ENCODE measurements around the gene PEAR1. TPM values are rescaled to one million over a fixed set of nuclear protein-coding genes. Genes with fewer than 3 reads are reported as not detected.

The PEAR1 gene, protein sequence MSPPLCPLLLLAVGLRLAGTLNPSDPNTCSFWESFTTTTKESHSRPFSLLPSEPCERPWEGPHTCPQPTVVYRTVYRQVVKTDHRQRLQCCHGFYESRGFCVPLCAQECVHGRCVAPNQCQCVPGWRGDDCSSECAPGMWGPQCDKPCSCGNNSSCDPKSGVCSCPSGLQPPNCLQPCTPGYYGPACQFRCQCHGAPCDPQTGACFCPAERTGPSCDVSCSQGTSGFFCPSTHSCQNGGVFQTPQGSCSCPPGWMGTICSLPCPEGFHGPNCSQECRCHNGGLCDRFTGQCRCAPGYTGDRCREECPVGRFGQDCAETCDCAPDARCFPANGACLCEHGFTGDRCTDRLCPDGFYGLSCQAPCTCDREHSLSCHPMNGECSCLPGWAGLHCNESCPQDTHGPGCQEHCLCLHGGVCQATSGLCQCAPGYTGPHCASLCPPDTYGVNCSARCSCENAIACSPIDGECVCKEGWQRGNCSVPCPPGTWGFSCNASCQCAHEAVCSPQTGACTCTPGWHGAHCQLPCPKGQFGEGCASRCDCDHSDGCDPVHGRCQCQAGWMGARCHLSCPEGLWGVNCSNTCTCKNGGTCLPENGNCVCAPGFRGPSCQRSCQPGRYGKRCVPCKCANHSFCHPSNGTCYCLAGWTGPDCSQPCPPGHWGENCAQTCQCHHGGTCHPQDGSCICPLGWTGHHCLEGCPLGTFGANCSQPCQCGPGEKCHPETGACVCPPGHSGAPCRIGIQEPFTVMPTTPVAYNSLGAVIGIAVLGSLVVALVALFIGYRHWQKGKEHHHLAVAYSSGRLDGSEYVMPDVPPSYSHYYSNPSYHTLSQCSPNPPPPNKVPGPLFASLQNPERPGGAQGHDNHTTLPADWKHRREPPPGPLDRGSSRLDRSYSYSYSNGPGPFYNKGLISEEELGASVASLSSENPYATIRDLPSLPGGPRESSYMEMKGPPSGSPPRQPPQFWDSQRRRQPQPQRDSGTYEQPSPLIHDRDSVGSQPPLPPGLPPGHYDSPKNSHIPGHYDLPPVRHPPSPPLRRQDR
- total RNA-seq: 0.61 TPM
- polyA plus RNA-seq: 2.5 TPM
- long read RNA-seq, donor 1: 0 reads
- long read RNA-seq, donor 2, partial matches to known transcripts: 12 of 13 reads
- long read RNA-seq, donor 2, other reads (novel, unspliced or antisense): 0 of 13 reads
- long read RNA-seq, donor 3: 0 reads
- long read RNA-seq, donor 4: 0 reads
- long read RNA-seq, donor 5: 0 reads
- long read RNA-seq, donor 6: 0 reads
- long read RNA-seq, donor 7: 0 reads
- long read RNA-seq, donor 8: 0 reads
- long read RNA-seq, donor 9: 0 reads
- long read RNA-seq, donor 10: 0 reads

DNA sequence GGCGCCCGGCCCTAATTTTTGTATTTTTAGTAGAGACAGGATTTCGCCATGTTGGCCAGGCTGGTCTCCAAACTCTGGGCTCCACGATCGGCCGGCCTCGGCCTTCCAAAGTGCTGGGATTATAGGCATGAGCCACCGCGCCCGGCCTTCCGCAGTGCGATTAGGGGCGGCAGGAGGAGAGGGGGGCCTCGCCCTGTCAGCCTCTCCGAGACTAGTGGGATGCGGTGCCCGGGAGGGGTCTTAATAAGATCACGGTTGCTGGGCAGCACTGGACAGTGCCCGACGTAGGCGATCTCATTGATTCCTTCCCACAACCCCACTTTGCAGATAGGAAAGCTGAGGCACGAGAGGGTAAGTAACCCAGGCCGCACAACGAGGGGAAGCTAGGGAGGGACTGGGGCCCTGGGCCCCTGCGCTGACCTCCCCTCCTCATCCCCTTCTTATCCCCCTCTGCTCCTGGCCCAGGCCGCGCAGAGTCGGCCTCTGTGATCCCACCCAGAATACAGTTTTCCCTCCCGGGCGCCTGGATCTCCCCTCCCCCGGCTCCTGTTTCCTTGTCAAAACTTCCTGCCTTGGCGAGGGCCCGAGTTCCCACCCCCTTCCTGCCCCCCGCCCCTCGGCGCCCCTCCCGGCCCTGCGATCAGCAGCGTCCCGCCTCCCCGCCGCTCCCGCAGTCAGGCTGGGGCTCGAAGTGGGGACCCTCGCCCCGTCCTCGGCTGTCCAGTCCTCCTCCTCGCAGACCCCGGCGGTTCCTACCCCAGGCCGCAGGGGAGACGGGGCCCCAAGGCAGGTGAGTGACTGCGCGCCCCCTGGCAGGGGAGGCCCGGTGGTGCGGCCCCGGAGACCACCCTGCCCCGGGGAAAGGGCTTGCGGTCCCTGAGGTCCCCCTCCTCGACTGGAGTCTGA, at the start of gene PEAR1:
PEAR1 (plus strand) TSS at position 671 of the 906 bp plus-strand sequence. CDS start 10,209 bp downstream, outside the sequence.
- Histone ChIP-seq H3K4me1 (ENCODE audit: control insufficient read depth in 2 of 2, insufficient read depth in 2 of 2, low read length in 2 of 2) (peaks cover 0 to 15% of the 10 kb centered on the region in 2 donors), H3K9me3 (ENCODE audit: control insufficient read depth in 2 of 2, insufficient read depth in 1 of 2, low read length in 1 of 2) (peaks cover 0 to 5% of the 10 kb centered on the region in 2 donors), H3K27ac (ENCODE audit: low read depth in 1 of 2, low read length in 1 of 2) (peak within 1 kb of the TSS in 1 of 2 donors; percentile 34), H3K36me3 (ENCODE audit: control insufficient read depth in 2 of 2, insufficient read depth in 2 of 2, low read length in 1 of 2) (no peaks in the 10 kb centered on the region), H3K27me3 (ENCODE audit: control insufficient read depth in 2 of 2, insufficient read depth in 1 of 2, low read length in 1 of 2) (peaks cover 35 to 92% of the 10 kb centered on the region in 2 donors), H3K4me3 (ENCODE audit: low read length in 2 of 2) (peak within 1 kb of the TSS in 1 of 2 donors; percentile 13)
- DNase-seq (ENCODE audit: low read depth in 6 of 9, low spot score in 9 of 9): no peak
- WGBS: 12% methylated on average over 60 of the region's 60 CpGs

DNA sequence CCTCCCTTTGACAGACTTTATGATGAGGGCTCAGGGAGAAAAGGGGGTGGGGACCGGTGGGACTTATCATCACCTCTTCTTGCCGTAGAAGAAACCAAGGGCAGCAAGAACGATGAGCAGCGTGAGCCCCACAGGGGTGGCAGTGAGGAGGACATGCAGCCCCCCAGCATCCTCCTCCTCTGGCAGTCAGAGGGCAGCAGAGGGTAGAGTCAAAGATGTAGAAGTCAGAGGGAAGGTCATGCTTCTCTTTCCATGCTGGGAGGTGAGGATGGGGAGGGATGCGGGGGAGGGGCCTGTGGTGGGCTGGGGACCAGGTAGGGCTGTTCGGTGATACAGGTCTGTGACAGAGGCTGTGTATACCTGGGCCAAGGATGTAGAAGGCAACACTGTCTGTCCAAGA, 49.4 kb upstream of the PEAR1 start:
- Histone ChIP-seq H3K9me3 (ENCODE audit: control insufficient read depth in 2 of 2, insufficient read depth in 1 of 2, low read length in 1 of 2) (peaks cover 0 to 12% of the 10 kb centered on the region in 2 donors), H3K27ac (ENCODE audit: low read depth in 1 of 2, low read length in 1 of 2) (no peak overlapping the region), H3K4me1 (ENCODE audit: control insufficient read depth in 2 of 2, insufficient read depth in 2 of 2, low read length in 2 of 2) (peaks cover 0 to 21% of the 10 kb centered on the region in 2 donors), H3K27me3 (ENCODE audit: control insufficient read depth in 2 of 2, insufficient read depth in 1 of 2, low read length in 1 of 2) (peaks cover 51 to 100% of the 10 kb centered on the region in 2 donors), H3K36me3 (ENCODE audit: control insufficient read depth in 2 of 2, insufficient read depth in 2 of 2, low read length in 1 of 2) (no peaks in the 10 kb centered on the region), H3K4me3 (ENCODE audit: low read length in 2 of 2) (no peak overlapping the region)
- 41% methylated on average over 6 of the region's 6 CpGs for WGBS
- DNase-seq (ENCODE audit: low read depth in 6 of 9, low spot score in 9 of 9): no peak

DNA sequence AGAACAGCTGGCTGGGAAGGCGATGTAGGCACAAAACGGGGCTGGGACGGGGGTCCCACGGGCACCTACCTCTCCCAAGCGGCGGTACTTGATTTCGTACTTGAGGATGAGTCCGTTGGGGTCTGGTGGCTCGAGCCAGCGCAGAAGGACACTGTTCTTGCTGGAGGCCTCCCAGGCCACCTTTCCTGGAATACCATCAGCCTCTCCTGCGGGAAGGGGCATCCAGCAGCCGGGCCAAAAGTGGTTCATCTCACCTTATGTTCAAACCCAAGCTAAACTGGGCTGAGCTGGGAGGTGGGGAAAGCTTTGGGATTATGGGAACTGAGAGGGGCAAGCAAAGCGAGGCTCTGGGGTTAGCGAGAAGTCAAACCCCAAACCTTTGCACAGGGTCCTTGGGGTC, 48.9 kb upstream of the PEAR1 start:
- WGBS: 28% methylated on average over 14 of the region's 14 CpGs
- no peak for DNase-seq (ENCODE audit: low read depth in 6 of 9, low spot score in 9 of 9)
- Histone ChIP-seq H3K36me3 (ENCODE audit: control insufficient read depth in 2 of 2, insufficient read depth in 2 of 2, low read length in 1 of 2) (no peaks in the 10 kb centered on the region), H3K4me3 (ENCODE audit: low read length in 2 of 2) (no peak overlapping the region), H3K27ac (ENCODE audit: low read depth in 1 of 2, low read length in 1 of 2) (no peak overlapping the region), H3K4me1 (ENCODE audit: control insufficient read depth in 2 of 2, insufficient read depth in 2 of 2, low read length in 2 of 2) (peaks cover 0 to 21% of the 10 kb centered on the region in 2 donors), H3K9me3 (ENCODE audit: control insufficient read depth in 2 of 2, insufficient read depth in 1 of 2, low read length in 1 of 2) (peaks cover 0 to 12% of the 10 kb centered on the region in 2 donors), H3K27me3 (ENCODE audit: control insufficient read depth in 2 of 2, insufficient read depth in 1 of 2, low read length in 1 of 2) (peaks cover 55 to 100% of the 10 kb centered on the region in 2 donors)

DNA sequence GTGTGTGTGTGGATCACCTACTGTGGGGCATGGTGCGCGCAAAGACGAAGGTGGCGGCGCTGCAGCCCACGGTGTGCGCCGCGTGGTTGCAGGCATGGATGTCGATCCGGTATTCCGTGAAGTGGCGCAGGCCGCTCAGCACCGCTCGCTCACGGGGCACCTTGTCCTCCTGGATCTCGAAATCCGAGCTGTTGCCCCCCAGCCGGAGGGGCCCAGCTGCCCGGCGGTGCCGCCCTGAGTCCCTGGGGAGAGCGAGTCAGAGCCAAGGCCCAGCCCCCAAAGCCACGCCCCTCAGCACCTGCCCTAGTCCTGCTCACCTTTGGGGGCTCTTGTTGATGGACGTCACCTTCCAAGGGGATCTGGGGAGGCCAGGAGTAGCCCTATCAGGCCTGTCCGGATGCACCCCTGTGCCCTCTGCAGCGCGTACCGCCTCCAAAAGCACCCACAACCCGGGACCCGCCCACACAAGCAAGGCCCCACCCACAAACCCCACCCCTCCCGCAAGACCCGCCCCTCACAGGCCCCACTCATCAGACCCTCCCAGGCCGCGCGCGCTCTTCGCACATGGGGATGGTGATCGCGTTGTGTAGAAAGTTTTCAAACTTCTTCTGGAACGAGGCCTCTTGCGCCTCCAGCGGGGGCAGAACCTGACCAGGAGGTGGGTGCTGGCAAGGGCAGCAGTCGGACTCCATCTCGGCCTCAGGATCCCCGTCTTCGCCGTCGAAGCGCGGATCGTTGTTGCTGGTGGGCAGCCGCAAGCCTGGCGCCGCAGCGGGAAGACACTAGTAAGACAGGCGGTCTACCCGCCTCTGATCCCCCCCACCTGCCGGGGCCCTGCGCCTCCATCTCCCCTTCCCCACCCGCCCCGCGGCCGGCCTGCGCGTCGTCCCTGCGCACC, 48.2 kb upstream of the PEAR1 start:
- Histone ChIP-seq H3K4me1 (ENCODE audit: control insufficient read depth in 2 of 2, insufficient read depth in 2 of 2, low read length in 2 of 2) (peaks cover 0 to 21% of the 10 kb centered on the region in 2 donors), H3K9me3 (ENCODE audit: control insufficient read depth in 2 of 2, insufficient read depth in 1 of 2, low read length in 1 of 2) (peaks cover 0 to 12% of the 10 kb centered on the region in 2 donors), H3K27me3 (ENCODE audit: control insufficient read depth in 2 of 2, insufficient read depth in 1 of 2, low read length in 1 of 2) (peaks cover 55 to 100% of the 10 kb centered on the region in 2 donors), H3K27ac (ENCODE audit: low read depth in 1 of 2, low read length in 1 of 2) (no peak overlapping the region), H3K36me3 (ENCODE audit: control insufficient read depth in 2 of 2, insufficient read depth in 2 of 2, low read length in 1 of 2) (no peaks in the 10 kb centered on the region), H3K4me3 (ENCODE audit: low read length in 2 of 2) (no peak overlapping the region)
- peak in 5 of 9 donors; percentile 18 to 59 (median 39) for DNase-seq (ENCODE audit: low read depth in 6 of 9, low spot score in 9 of 9)
- 12% methylated on average over 69 of the region's 69 CpGs for WGBS

DNA sequence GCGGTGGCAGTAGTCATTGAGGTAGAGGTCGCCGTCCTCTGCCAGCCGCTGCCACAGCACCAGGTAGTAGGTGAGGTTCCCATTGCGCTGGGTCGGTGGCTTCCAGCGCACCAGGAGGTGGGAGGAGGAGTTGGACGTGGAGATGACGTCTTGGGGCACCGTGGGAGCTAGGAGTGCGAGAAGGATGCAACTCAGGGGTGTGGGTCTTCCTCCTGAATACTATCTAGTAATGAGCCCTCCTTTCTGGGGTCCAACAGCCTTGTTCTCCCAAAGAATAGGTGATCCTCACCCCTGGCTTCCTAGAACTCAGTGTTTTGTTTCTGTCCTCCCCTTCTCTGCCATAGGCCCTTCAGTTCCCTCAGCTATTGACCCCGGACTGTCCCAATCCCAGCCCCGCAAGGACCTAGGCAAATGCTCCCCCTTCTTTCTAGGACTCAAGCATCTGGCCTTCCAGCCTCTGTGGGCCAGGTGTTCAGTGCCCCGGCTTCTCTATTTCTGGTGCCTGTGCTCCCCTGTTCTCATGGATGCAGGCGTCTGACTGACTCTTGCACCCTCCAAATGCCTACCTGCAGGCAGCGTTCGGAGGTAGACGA, 47.5 kb upstream of the PEAR1 start:
- H3K27me3 ChIP-seq (ENCODE audit: control insufficient read depth in 2 of 2, insufficient read depth in 1 of 2, low read length in 1 of 2): peaks cover 55 to 96% of the 10 kb centered on the region in 2 donors
- no peak overlapping the region for H3K4me3 ChIP-seq (ENCODE audit: low read length in 2 of 2)
- no peak for DNase-seq (ENCODE audit: low read depth in 6 of 9, low spot score in 9 of 9)
- 55% methylated on average over 18 of the region's 18 CpGs for WGBS
- H3K9me3 ChIP-seq (ENCODE audit: control insufficient read depth in 2 of 2, insufficient read depth in 1 of 2, low read length in 1 of 2): peaks cover 0 to 12% of the 10 kb centered on the region in 2 donors
- peaks cover 0 to 21% of the 10 kb centered on the region in 2 donors for H3K4me1 ChIP-seq (ENCODE audit: control insufficient read depth in 2 of 2, insufficient read depth in 2 of 2, low read length in 2 of 2)
- no peak overlapping the region for H3K27ac ChIP-seq (ENCODE audit: low read depth in 1 of 2, low read length in 1 of 2)
- no peaks in the 10 kb centered on the region for H3K36me3 ChIP-seq (ENCODE audit: control insufficient read depth in 2 of 2, insufficient read depth in 2 of 2, low read length in 1 of 2)

DNA sequence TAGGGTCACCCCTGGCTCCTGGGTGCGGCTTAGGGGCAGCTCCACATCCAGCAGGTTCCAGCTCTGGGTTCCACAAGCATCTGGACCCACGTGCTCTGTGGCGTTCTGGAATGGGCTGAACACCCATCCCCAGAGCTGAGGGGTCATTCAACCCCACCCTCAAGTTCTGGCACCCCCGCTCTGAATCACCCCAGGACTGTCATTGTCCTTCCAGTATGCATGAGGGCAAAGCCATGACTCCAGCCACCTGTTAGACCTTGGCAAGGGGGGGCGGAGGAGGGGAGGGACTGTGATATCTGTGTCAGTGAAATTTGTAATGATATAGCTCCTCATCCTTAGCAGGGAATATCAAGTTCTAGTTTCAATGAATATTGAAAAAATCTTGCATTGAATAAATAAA, 46.9 kb upstream of the PEAR1 start:
- 92% methylated on average over 5 of the region's 5 CpGs for WGBS

More for the DNA sequence above, 46.9 kb upstream of the PEAR1 start:
- H3K27me3 ChIP-seq (ENCODE audit: control insufficient read depth in 2 of 2, insufficient read depth in 1 of 2, low read length in 1 of 2): peaks cover 51 to 96% of the 10 kb centered on the region in 2 donors
- no peak for DNase-seq (ENCODE audit: low read depth in 6 of 9, low spot score in 9 of 9)
- no peaks in the 10 kb centered on the region for H3K36me3 ChIP-seq (ENCODE audit: control insufficient read depth in 2 of 2, insufficient read depth in 2 of 2, low read length in 1 of 2)
- H3K4me1 ChIP-seq (ENCODE audit: control insufficient read depth in 2 of 2, insufficient read depth in 2 of 2, low read length in 2 of 2): peaks cover 0 to 21% of the 10 kb centered on the region in 2 donors
- H3K27ac ChIP-seq (ENCODE audit: low read depth in 1 of 2, low read length in 1 of 2): no peak overlapping the region
- no peak overlapping the region for H3K4me3 ChIP-seq (ENCODE audit: low read length in 2 of 2)
- peaks cover 0 to 12% of the 10 kb centered on the region in 2 donors for H3K9me3 ChIP-seq (ENCODE audit: control insufficient read depth in 2 of 2, insufficient read depth in 1 of 2, low read length in 1 of 2)
